Measurements from ENCODE around the gene KCNC3.

The KCNC3 gene

DNA sequence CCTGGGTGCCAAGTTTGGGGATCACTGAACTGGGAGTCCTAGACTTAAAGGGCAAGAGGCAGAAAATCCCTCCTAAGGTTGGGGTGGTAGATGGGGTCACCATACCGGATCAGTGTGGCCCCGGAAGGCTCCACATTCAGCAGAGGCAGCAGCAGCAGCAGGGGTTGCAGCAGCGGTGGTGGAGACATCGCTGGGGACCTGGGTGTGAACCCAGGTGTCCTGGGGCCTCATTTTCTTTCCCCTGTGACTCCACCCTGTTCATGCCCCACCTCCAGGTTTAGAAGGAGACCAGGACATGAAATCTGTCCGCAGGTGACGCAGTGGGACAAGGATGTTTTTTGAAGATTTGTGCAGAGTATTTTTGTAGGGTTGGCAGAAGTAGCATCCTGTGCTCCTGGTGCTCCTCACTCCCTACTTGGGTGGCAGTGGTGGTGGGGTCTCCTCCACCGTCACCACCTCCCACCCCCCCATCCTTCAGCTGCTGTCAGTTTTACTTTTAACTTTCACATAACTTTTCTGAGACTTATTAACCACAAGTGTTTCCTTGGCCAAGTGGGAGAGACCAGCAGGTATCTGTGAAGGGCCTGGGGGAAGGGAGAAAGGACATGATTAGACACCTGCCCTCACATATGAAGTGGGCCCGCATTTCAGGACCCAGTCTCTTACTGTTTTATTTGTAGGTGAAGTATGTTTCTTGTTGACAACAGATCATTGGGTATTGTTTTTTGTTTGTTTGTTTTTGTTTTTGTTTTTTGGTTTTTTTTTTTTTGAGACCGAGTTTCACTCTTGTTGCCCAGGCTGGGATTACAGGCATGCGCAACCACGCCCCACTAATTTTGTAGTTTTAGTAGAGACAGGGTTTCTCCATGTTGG, 36.5 kb upstream of the KCNC3 start, which contains the start of gene NAPSA:
NAPSA (minus strand) TSS at position 206 of the 873 bp plus-strand sequence; CDS start at position 188, 18 bp downstream.
- Histone ChIP-seq H3K9me3 (ENCODE audit: severe bottlenecking) (no peaks in the 10 kb centered on the region), H3K4me1 (ENCODE audit: insufficient read depth, poor library complexity, severe bottlenecking) (no peaks in the 10 kb centered on the region), H3K4me3 (ENCODE audit: severe bottlenecking) (no peak within 1 kb of the TSS), H3K27me3 (ENCODE audit: insufficient read depth, poor library complexity, severe bottlenecking) (no peaks in the 10 kb centered on the region), H3K27ac (ENCODE audit: poor library complexity, severe bottlenecking) (no peak within 1 kb of the TSS), H3K36me3 (ENCODE audit: low read depth) (no peaks in the 10 kb centered on the region)
- no peak for DNase-seq (ENCODE audit: low spot score)
- no peak for ATAC-seq (ENCODE audit: low read depth)
- TF ChIP-seq, protein P1, sequence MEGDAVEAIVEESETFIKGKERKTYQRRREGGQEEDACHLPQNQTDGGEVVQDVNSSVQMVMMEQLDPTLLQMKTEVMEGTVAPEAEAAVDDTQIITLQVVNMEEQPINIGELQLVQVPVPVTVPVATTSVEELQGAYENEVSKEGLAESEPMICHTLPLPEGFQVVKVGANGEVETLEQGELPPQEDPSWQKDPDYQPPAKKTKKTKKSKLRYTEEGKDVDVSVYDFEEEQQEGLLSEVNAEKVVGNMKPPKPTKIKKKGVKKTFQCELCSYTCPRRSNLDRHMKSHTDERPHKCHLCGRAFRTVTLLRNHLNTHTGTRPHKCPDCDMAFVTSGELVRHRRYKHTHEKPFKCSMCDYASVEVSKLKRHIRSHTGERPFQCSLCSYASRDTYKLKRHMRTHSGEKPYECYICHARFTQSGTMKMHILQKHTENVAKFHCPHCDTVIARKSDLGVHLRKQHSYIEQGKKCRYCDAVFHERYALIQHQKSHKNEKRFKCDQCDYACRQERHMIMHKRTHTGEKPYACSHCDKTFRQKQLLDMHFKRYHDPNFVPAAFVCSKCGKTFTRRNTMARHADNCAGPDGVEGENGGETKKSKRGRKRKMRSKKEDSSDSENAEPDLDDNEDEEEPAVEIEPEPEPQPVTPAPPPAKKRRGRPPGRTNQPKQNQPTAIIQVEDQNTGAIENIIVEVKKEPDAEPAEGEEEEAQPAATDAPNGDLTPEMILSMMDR (IDR thresholded peaks at IDR 0.05; ENCODE audit: poor library complexity, severe bottlenecking), result no peak

DNA sequence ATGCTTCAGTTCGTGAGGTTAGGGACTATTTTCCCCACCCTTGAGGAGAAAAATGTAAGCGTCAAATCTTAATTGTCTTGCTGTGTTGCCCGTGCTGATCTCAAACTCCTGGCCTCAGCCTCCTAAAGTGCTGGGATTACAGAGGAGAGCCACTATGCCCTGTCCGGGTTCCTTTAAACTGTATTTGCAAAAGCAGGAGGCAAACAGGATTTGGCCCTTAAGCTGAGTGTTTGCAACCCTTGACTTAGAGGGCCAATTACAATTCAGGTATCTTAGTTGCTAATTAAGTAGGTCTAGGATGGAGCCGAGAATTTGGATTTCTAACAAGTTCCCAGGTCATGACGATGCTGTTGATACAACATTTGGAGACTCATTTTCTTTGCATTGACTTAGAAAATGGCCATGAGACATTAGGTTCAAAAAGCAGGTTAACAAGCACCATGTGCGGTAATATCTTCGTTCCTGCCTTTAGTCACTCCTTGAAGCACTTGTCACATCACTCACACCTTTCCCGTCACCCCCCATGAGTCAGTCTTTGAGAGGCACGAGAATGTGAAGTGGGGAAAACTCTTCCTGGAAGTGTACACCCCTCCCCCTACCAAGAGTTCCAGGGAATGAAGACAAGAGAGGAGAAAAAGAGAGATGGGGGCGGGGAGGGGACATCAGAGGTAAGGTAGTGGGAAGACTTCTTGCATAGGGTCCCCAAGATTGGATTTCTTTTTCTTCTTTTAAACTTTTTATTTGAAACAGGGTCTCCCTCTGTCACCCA, 33.7 kb upstream of the KCNC3 start:
- H3K36me3 ChIP-seq (ENCODE audit: low read depth), result no peaks in the 10 kb centered on the region
- no peak overlapping the region for H3K27ac ChIP-seq (ENCODE audit: poor library complexity, severe bottlenecking)
- DNase-seq (ENCODE audit: low spot score) (no peak), ATAC-seq (ENCODE audit: low read depth) (no peak)
- H3K27me3 ChIP-seq (ENCODE audit: insufficient read depth, poor library complexity, severe bottlenecking), result no peaks in the 10 kb centered on the region
- no peaks in the 10 kb centered on the region for H3K9me3 ChIP-seq (ENCODE audit: severe bottlenecking)
- TF ChIP-seq, protein P1 (IDR thresholded peaks at IDR 0.05; ENCODE audit: poor library complexity, severe bottlenecking), result no peak
- H3K4me3 ChIP-seq (ENCODE audit: severe bottlenecking), result no peak overlapping the region
- no peaks in the 10 kb centered on the region for H3K4me1 ChIP-seq (ENCODE audit: insufficient read depth, poor library complexity, severe bottlenecking)

DNA sequence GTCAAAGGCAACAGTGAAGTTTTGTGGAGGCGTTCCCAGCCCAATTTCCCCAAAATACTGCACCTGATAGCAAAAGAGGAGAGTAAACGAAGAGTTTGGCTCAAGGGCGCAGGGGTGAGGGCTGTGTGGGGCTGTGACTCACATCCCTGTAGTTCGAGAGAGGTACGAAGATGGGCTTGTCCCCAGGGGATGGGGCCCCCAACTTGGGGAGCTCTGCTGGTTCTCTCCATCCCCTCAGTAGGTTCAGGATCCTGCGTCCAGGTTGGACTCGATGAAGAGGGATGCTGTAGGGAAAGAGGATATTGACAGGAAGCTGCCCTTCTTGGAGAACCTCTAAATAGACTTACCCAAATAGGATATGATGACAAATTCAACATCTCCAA, 32.8 kb upstream of the KCNC3 start:
- H3K27ac ChIP-seq (ENCODE audit: poor library complexity, severe bottlenecking), result no peak overlapping the region
- H3K4me1 ChIP-seq (ENCODE audit: insufficient read depth, poor library complexity, severe bottlenecking), result no peaks in the 10 kb centered on the region
- H3K4me3 ChIP-seq (ENCODE audit: severe bottlenecking), result no peak overlapping the region
- no peaks in the 10 kb centered on the region for H3K36me3 ChIP-seq (ENCODE audit: low read depth)
- no peaks in the 10 kb centered on the region for H3K27me3 ChIP-seq (ENCODE audit: insufficient read depth, poor library complexity, severe bottlenecking)
- H3K9me3 ChIP-seq (ENCODE audit: severe bottlenecking), result no peaks in the 10 kb centered on the region
- ATAC-seq (ENCODE audit: low read depth) (no peak), DNase-seq (ENCODE audit: low spot score) (no peak)
- TF ChIP-seq, protein P1 (IDR thresholded peaks at IDR 0.05; ENCODE audit: poor library complexity, severe bottlenecking), result no peak

DNA sequence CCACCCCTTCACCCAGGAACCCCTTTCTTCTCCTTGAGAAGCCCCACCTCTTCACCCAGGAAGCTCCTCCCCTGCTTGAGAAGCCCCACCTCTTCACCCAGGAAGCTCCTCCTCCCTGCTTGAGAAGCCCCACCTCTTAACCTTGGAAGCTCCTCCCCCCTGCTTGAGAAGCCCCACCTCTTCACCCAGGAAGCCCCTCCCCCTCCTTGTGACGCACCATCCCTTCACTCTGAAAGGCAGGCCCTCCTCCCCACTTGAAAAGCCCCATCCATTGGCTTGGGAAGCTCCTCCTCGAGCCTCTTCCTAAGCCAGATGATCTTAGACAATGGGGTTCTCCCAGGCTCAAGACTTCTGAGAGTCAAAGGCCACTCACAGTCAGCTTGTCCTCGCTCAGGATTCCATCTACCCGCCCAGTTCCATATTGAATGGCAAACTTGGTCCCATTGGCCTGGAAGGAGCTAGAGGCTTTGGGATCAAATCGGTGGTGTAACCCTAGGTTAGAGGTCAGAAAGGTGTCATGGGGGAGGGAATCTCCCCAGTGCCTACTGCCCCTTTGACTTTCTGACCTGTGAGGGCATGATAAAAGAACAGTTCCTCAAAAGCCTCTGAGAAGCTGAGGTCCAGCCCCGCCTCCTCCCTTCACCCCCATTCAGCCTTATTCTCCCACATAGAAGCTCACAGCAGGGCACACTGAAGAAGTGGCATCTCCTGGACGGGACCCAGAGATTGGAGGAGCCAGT, 32.3 kb upstream of the KCNC3 start:
- H3K36me3 ChIP-seq (ENCODE audit: low read depth), result no peaks in the 10 kb centered on the region
- H3K27me3 ChIP-seq (ENCODE audit: insufficient read depth, poor library complexity, severe bottlenecking), result no peaks in the 10 kb centered on the region
- no peak overlapping the region for H3K4me3 ChIP-seq (ENCODE audit: severe bottlenecking)
- no peaks in the 10 kb centered on the region for H3K9me3 ChIP-seq (ENCODE audit: severe bottlenecking)
- no peak for DNase-seq (ENCODE audit: low spot score)
- no peak for ATAC-seq (ENCODE audit: low read depth)
- TF ChIP-seq, protein P1 (IDR thresholded peaks at IDR 0.05; ENCODE audit: poor library complexity, severe bottlenecking), result no peak
- no peaks in the 10 kb centered on the region for H3K4me1 ChIP-seq (ENCODE audit: insufficient read depth, poor library complexity, severe bottlenecking)
- H3K27ac ChIP-seq (ENCODE audit: poor library complexity, severe bottlenecking), result no peak overlapping the region
